GM19035 (cell line): ENCODE data around the gene DEFB108B.
"Not testable (repeated sequence)": the region's sequence is repeated elsewhere in the genome, so short reads cannot be mapped to it uniquely, and the experiment has no call there.

Experiments used
- ATAC-seq: cut with Tn5 transposase; IDR thresholded peaks from one replicate; pipeline ENCODE4 v1.9.1; 2021; ENCODE audit not compliant: unreplicated experiment

The DEFB108B gene

DNA sequence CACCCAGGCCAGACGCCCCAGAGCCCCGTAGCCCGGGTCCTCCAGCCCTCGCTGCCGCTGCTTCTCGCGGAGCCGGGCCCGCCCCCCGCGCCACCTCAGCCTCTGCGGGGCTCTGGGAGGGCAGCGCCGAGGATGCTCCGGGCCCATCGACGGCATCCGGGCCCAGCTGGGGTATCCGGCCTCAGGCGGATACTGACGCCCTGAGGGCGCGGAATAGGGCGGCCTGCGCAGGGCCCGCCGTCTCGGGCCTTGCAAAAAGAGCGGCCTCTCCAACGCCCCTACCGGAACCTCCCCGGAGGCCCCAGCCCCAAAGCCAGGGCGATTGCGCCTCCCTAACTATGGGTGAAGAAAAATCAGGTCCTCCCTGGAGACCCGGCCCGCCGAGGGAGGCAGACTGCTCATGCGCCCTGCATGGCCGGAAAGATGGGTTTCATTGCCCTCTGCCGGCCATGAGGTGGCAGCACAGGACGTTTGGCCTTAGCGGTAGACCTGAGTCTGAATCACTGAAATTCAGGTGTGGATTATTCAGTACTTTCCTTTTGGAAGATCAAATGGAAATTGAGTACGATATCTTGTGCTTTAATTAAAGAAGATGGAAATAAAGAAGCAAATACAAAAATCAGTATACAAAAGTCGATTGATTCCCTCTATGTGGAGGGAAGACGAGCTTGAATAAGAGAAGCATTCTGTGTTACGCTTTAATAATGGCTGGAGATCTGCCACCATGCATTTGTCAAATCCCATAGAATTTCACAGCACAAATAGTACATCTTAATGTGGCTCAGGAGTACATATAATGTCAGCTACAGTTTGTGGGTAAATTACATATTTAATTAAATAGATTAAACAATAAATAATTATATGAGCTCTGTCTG lies 19.3 kb upstream of the DEFB108B start:
- not testable (repeated sequence) for ATAC-seq

DNA sequence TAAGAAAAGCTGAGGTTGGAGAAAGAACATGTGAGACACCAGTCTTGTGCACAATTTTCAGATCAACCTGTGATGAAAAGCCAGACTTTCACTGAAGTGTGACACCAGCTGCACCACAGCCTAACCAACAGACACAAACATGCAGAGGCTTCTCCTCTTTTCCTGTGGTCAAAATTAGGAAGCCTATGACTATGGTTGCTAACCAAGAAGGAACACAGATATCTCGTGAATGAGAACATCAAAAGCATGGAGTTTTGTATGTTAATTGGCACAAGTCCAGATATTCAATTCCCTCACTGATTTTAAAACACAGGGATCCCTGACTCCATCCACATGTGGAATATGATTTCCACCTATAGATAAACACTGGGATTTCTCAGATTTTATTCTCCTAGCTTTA lies 11.5 kb upstream of the DEFB108B start:
- not testable (repeated sequence) for ATAC-seq

DNA sequence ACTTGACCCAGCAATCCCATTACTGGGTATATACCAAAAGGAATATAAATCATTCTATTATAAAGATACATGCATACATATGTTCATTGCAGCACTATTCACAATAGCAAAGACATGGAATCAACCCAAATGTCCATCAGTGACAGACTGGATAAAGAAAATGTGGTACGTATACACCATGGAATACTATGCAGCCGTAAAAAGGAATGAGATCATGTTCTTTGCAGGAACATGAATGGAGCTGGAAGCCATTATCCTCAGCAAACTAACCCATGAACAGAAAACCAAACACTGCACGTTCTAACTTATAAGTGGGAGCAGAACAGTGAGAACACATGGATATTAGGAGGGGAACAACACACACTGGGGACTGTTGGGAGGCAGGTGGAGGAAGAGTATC lies 3.8 kb upstream of the DEFB108B start:
- ATAC-seq = not testable (repeated sequence)

DNA sequence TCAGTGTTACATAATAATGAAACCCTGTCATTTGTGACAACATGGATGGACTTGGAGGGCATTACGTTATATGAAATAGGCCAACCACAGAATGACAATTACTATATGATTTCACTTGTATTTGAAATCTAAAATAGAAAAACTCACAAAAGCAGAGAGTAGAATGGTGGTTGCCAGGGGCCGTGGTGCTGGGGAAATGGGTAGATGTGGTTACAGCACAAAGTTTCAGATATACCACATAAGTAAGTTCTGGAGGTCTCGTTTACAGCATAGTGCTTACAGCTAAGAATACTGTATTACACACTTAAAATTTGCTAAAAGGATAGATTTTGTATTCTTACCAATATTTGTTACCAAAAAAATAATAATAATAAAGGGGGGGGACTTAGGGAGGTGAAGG lies 3.3 kb upstream of the DEFB108B start:
- ATAC-seq = not testable (repeated sequence)

DNA sequence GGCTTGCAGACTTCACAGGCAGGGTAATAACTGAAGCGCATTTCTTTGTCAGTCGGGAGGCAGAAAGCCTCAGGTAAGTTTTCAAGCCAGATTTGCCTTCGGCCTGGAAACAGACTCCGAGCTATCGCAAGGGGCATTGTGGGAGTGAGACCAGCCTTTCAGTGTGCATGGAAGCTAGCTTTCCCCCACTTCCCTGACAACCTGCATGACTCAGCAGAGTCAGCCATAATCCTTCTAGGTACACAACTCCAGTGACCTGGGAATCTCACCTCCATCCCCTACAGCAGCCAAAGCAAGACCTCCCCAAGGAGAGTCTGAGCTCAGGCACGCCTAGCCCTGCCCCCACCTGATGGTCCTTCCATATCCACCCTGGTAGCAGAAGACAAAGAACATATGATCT lies 9.7 kb downstream of the DEFB108B start:
- not testable (repeated sequence) for ATAC-seq

DNA sequence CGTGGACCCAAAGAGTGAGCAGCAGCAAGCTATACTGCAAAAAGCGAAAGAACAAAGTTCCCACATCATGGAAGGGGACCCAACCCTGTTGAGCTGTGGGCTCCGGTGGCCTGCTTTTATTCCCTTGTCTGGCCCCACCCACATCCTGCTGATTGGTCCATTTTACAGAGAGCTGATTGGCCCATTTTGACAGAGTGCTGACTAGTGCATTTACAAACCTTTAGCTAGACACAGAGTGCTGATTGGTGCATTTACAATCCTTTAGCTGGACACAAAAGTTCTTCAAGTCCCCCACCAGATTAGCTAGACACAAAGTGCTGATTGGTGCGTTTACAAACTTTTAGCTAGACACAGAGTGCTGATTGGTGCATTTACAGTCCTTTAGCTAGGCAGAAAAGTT lies 10.4 kb downstream of the DEFB108B start:
- not testable (repeated sequence) for ATAC-seq

GRCh38 chr11:71843858-71844257 lies 10.9 kb downstream of the DEFB108B start:
- no peak for ATAC-seq

DNA sequence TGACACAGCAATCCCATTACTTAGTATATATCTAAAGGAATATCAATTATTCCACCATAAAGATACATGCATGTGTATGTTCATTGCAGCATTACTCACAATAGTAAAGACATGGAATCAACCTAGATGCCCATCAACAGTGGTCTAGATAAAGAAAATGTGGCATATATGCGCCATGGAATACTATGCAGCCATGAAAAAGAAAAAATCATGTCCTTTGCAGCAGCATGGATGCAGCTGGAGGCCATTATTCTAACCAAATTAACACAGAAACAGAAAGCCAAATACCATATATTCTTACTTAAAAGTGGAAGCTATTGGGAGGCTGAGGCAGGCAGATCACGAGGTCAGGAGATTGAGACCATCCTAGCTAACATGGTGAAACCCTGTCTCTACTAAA lies 20.9 kb downstream of the DEFB108B start:
- not testable (repeated sequence) for ATAC-seq

DNA sequence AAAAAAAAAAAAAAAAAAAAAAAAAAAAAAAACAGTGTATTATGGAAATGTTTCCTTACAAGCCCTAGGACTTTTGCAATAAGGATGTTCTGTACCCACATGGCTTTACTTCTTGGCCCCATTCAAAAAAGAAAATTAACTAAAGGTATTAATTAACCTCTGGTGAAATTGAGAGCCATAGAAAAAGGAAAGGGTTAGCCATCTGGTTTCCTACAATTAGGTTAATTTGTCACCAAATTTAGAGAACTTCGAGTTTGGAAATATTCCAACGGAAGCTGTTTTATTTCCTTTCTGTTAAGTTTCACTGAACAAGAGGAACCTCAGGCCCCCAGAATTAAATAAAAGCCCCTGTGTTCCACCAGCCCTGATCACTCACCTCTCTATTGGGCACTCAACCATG lies 22.9 kb downstream of the DEFB108B start:
- ATAC-seq = not testable (repeated sequence)

DNA sequence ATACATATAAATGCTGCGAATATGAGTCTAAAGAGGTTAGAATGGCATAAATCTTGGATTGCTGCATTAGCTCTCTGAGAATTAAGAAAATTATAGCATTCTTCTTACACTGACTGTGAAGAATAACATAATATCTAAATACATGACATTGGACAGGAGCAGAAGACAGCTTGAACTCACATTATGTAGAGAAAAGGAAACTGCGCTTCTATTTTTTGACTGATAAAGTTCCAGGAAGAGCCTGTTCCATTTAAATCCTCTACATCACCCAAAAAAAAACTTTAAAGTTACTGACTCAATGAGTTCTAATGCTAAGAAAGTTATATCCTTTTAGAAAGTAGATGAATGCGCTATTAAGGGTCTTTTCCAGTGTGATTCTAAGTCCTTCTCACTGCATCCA lies 27.8 kb downstream of the DEFB108B start:
- ATAC-seq = not testable (repeated sequence)

GRCh38 chr11:71863978-71864627 lies 31.1 kb downstream of the DEFB108B start:
- not testable (repeated sequence) for ATAC-seq

- ATAC-seq = not testable (repeated sequence)
Observed at GRCh38 chr11:71867209-71867608, 34.2 kb downstream of the DEFB108B start.

- ATAC-seq = not testable (repeated sequence)
Observed at GRCh38 chr11:71869931-71870330, 36.9 kb downstream of the DEFB108B start.

- not testable (repeated sequence) for ATAC-seq
Observed at GRCh38 chr11:71870661-71871060, 37.7 kb downstream of the DEFB108B start.

- ATAC-seq = not testable (repeated sequence)
Observed at GRCh38 chr11:71876262-71876661, 43.3 kb downstream of the DEFB108B start.

DNA sequence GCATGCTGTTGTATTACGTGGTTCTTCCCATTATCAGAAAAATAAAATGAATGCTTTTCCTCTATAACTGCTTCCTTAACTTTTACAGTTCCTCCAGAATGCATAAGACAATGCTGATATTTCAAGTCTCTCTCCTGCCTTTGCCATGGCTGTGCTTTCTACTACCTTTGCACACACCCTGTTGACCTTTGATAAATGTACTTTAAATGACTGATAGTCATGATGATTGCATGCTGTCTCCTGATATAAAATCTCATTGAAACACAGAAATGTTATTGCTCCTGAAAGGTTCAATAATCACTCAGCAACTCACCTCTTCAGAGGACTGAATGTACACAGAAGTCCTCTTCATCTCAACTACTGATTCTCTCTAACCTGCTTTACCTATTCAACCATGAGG lies 45.1 kb downstream of the DEFB108B start, which contains the start of gene DEFB131B:
DEFB131B (plus strand) TSS at position 395 of the 400 bp plus-strand sequence; CDS start at position 395, 0 bp downstream.
- not testable (repeated sequence) for ATAC-seq

DNA sequence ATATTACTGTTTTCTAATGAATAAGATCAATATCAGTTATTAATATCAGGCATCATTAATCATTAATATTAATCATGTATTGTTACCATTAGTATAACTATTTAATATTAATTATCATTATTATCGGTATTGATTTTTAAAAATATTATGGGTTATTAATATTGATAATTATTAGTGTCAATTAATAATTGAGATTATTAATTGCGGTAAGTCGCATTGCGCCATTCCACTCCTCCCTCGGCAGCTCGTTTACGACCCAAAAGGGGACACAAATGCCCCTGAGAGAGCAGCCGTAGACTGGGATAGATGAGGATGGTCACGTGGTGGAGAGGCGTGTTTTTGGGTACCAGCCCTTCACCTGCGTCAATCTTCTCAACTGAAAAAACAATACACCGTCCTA lies 52.8 kb downstream of the DEFB108B start:
- not testable (repeated sequence) for ATAC-seq
